22Rv1 (cell line): Measurements from ENCODE around the gene ANK2.

Experiments used
- H3K27ac ChIP-seq: fragments of 450-650 bp; 2 replicates; pipeline ENCODE4 v1.5.1; 2017
- ZFX ChIP-seq: fragments of 450-650 bp; IDR thresholded peaks from 2 replicates; pipeline ENCODE4 v1.6.1; 2017; ENCODE audit warnings: antibody characterized with exemption, borderline replicate concordance
- TF ChIP-seq, protein P1 (sequence below): fragments of 450-650 bp; IDR thresholded peaks from 2 replicates; pipeline ENCODE4 v1.5.1; 2017; ENCODE audit warnings: mild to moderate bottlenecking

ANK2 gene

DNA sequence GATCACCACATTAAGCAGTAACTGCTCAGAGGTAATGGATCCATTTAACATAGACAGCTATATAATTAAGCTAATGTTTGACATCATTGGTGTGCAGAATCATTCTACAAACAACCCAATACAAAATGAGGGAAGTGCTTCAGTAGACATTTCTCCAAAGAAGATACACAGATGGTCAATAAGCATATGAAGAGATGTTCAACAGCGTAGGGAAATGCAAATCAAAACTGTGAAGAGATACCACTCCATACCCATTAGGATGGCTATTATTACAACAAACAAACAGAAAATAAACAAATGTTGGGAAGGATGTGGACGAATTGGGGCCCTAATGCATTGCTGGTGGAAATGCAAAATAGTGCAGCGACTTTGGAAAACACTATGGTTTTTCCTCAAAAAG, 294.6 kb downstream of the ANK2 start:
- H3K27ac ChIP-seq, result no peak overlapping the region
- TF ChIP-seq ZFX, result no peak
- TF ChIP-seq, protein P1, sequence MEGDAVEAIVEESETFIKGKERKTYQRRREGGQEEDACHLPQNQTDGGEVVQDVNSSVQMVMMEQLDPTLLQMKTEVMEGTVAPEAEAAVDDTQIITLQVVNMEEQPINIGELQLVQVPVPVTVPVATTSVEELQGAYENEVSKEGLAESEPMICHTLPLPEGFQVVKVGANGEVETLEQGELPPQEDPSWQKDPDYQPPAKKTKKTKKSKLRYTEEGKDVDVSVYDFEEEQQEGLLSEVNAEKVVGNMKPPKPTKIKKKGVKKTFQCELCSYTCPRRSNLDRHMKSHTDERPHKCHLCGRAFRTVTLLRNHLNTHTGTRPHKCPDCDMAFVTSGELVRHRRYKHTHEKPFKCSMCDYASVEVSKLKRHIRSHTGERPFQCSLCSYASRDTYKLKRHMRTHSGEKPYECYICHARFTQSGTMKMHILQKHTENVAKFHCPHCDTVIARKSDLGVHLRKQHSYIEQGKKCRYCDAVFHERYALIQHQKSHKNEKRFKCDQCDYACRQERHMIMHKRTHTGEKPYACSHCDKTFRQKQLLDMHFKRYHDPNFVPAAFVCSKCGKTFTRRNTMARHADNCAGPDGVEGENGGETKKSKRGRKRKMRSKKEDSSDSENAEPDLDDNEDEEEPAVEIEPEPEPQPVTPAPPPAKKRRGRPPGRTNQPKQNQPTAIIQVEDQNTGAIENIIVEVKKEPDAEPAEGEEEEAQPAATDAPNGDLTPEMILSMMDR, result no peak

- TF ChIP-seq ZFX, result no peak
- TF ChIP-seq, protein P1, result no peak
- no peak overlapping the region for H3K27ac ChIP-seq
Measured at GRCh38 chr4:113347245-113347644, 297.8 kb downstream of the ANK2 start.

GRCh38 chr4:113349430-113349829, 300.0 kb downstream of the ANK2 start:
- H3K27ac ChIP-seq, result no peak overlapping the region
- TF ChIP-seq ZFX, result no peak
- TF ChIP-seq, protein P1, result no peak

- no peak for TF ChIP-seq ZFX
- TF ChIP-seq, protein P1, result no peak
- no peak overlapping the region for H3K27ac ChIP-seq
Measured at GRCh38 chr4:113350576-113350975, 301.1 kb downstream of the ANK2 start.

- H3K27ac ChIP-seq, result no peak overlapping the region
- TF ChIP-seq, protein P1, result no peak
- TF ChIP-seq ZFX, result no peak
Measured at GRCh38 chr4:113355550-113356371, 306.3 kb downstream of the ANK2 start.

DNA sequence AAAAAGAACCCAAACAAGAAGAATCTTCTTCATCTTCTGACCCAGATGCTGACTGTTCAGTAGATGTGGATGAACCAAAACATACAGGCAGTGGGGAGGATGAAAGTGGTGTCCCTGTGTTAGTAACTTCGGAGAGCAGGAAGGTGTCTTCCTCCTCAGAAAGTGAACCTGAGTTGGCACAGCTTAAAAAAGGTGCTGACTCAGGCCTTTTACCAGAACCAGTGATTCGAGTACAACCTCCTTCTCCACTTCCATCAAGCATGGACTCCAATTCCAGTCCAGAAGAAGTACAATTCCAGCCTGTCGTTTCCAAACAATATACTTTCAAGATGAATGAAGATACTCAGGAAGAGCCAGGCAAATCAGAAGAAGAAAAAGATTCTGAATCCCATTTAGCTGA, 307.0 kb downstream of the ANK2 start:
- H3K27ac ChIP-seq, result no peak overlapping the region
- TF ChIP-seq, protein P1, result no peak
- no peak for TF ChIP-seq ZFX

DNA sequence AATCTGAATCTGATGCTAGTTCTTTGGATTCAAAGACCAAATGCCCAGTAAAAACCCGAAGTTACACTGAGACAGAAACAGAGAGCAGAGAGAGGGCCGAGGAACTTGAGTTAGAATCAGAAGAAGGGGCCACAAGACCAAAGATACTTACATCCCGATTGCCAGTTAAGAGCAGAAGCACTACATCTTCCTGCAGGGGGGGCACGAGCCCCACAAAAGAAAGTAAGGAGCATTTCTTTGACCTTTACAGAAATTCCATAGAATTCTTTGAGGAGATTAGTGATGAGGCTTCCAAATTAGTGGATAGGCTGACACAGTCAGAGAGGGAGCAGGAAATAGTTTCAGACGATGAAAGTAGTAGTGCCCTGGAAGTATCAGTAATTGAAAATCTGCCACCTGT, 309.3 kb downstream of the ANK2 start:
- TF ChIP-seq ZFX, result no peak
- TF ChIP-seq, protein P1, result no peak
- no peak overlapping the region for H3K27ac ChIP-seq
